HCT116 (cell line): ENCODE results near the gene AKR7A2. TPM values are rescaled to one million over a fixed set of nuclear protein-coding genes. Genes with fewer than 3 reads are reported as not detected.

Experiments
- ATAC-seq: fragments of 200-7000 bp; cut with Tn5 transposase; 2 replicates; pipeline ENCODE4 v1.9.1; 2020; ENCODE audit warnings: mild to moderate bottlenecking, moderate library complexity
- BruUV-seq: library from RNA; stranded (reverse); fragments of 400-500 nt; replicated peaks from 2 replicates; lab custom pipeline; 2021; lab: Mats Ljungman, UMichigan
- CTCF ChIA-PET: fragments of 300-600 bp; sonication (Branson Sonifier 250); formaldehyde crosslinking; loops from one replicate; lab custom pipeline; 2021; ENCODE audit warnings: antibody characterized with exemption; lab: Charles Lee
- POLR2A ChIA-PET: fragments of 300-600, 350-600 bp; sonication (Branson Sonifier 250); formaldehyde crosslinking; loops from one replicate; lab custom pipeline; 2021; ENCODE audit warnings: antibody characterized with exemption; lab: Charles Lee
- RAD21 ChIA-PET, 2 experiments: fragments of 300-600 bp; sonication (Branson Sonifier 250); formaldehyde crosslinking; loops; one replicate each; lab custom pipeline; 2023; ENCODE audit warnings: low total read pairs in 2 of 2; ENCODE audit not compliant: uncharacterized antibody in 2 of 2, unreplicated experiment in 2 of 2, low non-redundant PET in 1 of 2; lab: Charles Lee
- DNase-seq: peaks from one replicate; pipeline ENCODE4 v3.0.0-alpha.2; 2010; ENCODE audit warnings: low read depth, low spot score
- H2AFZ ChIP-seq: fragments of 200-600 bp; shearing (Covaris generic), sonication (generic); 2 replicates; pipeline ENCODE4 v1.6.1; 2017; ENCODE audit warnings: low read depth, mixed run types, mixed read lengths, antibody characterized with exemption, low read length; ENCODE audit not compliant: poor library complexity, severe bottlenecking
- H3K27ac ChIP-seq: 2 replicates; pipeline ENCODE4 v1.5.1; 2012; ENCODE audit warnings: low read depth, low read length
- H3K27me3 ChIP-seq: fragments of 200-600 bp; sonication (generic); 2 replicates; pipeline ENCODE4 v1.6.1; 2016; ENCODE audit warnings: mixed run types, low read length, mixed read lengths; ENCODE audit not compliant: insufficient read depth
- H3K36me3 ChIP-seq, 2 experiments: fragments of 200-500 bp in 1 of 2; fragments of 200-600 bp in 1 of 2; sonication (Bioruptor generic) in 1 of 2; sonication (generic) in 1 of 2; 2 replicates each; pipeline versions ENCODE4 v1.5.1 to v1.6.1; 2014 to 2016; ENCODE audit warnings: low read length in 2 of 2, inconsistent platforms in 1 of 2, mixed read lengths in 1 of 2, mixed run types in 1 of 2; ENCODE audit not compliant: insufficient read depth in 2 of 2, control insufficient read depth in 1 of 2
- H3K4me1 ChIP-seq, 2 experiments: fragments of 200-600 bp in 1 of 2; sonication (generic) in 1 of 2; 2 replicates each; pipeline versions ENCODE4 v1.5.1 to v1.6.1; 2012 to 2017; ENCODE audit warnings: low read length in 2 of 2, inconsistent platforms in 1 of 2, mild to moderate bottlenecking in 1 of 2, mixed read lengths in 1 of 2, mixed run types in 1 of 2, moderate library complexity in 1 of 2; ENCODE audit not compliant: insufficient read depth in 2 of 2, control insufficient read depth in 1 of 2
- H3K4me2 ChIP-seq: fragments of 200-600 bp; sonication (generic); 2 replicates; pipeline ENCODE4 v1.6.1; 2017; ENCODE audit warnings: mixed run types, low read length, mixed read lengths
- H3K4me3 ChIP-seq, 2 experiments: fragments of 200-600 bp in 1 of 2; sonication (generic) in 1 of 2; replicated peaks in 1 of 2; 2 replicates each; pipeline ENCODE4 v1.5.1; 2011 to 2016; ENCODE audit warnings: low read length in 2 of 2, control low read depth in 1 of 2, low read depth in 1 of 2, mild to moderate bottlenecking in 1 of 2, mixed read lengths in 1 of 2, mixed run types in 1 of 2
- H3K79me2 ChIP-seq: fragments of 200-600 bp; sonication (generic); 2 replicates; pipeline ENCODE4 v1.6.1; 2017; ENCODE audit warnings: mild to moderate bottlenecking, mixed run types, low read length, moderate library complexity, mixed read lengths; ENCODE audit not compliant: insufficient read depth
- H3K9ac ChIP-seq: fragments of 200-600 bp; sonication (generic); 2 replicates; pipeline ENCODE4 v1.6.1; 2016; ENCODE audit warnings: low read length, mixed read lengths
- H3K9me2 ChIP-seq: fragments of 200-600 bp; sonication (generic), shearing (Covaris generic); 2 replicates; pipeline ENCODE4 v1.6.1; 2017; ENCODE audit warnings: mixed run types, mild to moderate bottlenecking, moderate library complexity; ENCODE audit not compliant: insufficient read depth
- H3K9me3 ChIP-seq, 2 experiments: fragments of 200-500 bp in 1 of 2; fragments of 200-600 bp in 1 of 2; sonication (Bioruptor generic) in 1 of 2; sonication (generic) in 1 of 2; 2 replicates each; pipeline ENCODE4 v1.6.1; 2014 to 2017; ENCODE audit warnings: low read length in 2 of 2, mixed read lengths in 2 of 2, inconsistent platforms in 1 of 2, low read depth in 1 of 2, mild to moderate bottlenecking in 1 of 2, mixed run types in 1 of 2, moderate library complexity in 1 of 2; ENCODE audit not compliant: control insufficient read depth in 1 of 2, insufficient read depth in 1 of 2
- H4K20me1 ChIP-seq: fragments of 200-600 bp; sonication (generic), shearing (Covaris generic); 2 replicates; pipeline ENCODE4 v1.6.1; 2017; ENCODE audit warnings: mixed run types, mild to moderate bottlenecking, moderate library complexity; ENCODE audit not compliant: insufficient read depth
- CEBPB ChIP-seq: IDR thresholded peaks from 2 replicates; pipeline ENCODE4 v1.6.1; 2012; ENCODE audit warnings: low read depth
- EGR1 ChIP-seq: IDR thresholded peaks from 2 replicates; pipeline ENCODE4 v1.6.1; 2012; ENCODE audit warnings: low read depth
- EZH2 ChIP-seq: fragments of 200-600 bp; sonication (generic); IDR thresholded peaks from 2 replicates; pipeline ENCODE4 v1.6.1; 2017; ENCODE audit warnings: antibody characterized with exemption, mixed run types
- EZH2phosphoT487 ChIP-seq: fragments of 200-600 bp; IDR thresholded peaks from 2 replicates; pipeline ENCODE4 v1.6.1; 2018; ENCODE audit warnings: antibody characterized with exemption, borderline replicate concordance
- FOSL1 ChIP-seq: IDR thresholded peaks from 2 replicates; pipeline ENCODE4 v1.6.1; 2012; ENCODE audit warnings: low read depth
- JUND ChIP-seq: IDR thresholded peaks from 2 replicates; pipeline ENCODE4 v1.6.1; 2012
- POLR2A ChIP-seq: IDR thresholded peaks from 2 replicates; pipeline ENCODE4 v1.7.0; 2011; ENCODE audit warnings: borderline replicate concordance; ENCODE audit not compliant: insufficient read depth, insufficient read length; ENCODE audit errors: extremely low read depth
- RAD21 ChIP-seq: IDR thresholded peaks from 2 replicates; pipeline ENCODE4 v1.6.1; 2012; ENCODE audit warnings: low read depth, mild to moderate bottlenecking
- TCF7L2 ChIP-seq: IDR thresholded peaks from 2 replicates; pipeline ENCODE4 v1.7.0; 2011; ENCODE audit warnings: borderline replicate concordance, inconsistent platforms; ENCODE audit not compliant: insufficient read depth, insufficient read length; ENCODE audit errors: extremely low read depth
- ZNF274 ChIP-seq: fragments of 200-500 bp; sonication (Bioruptor generic); IDR thresholded peaks from 2 replicates; pipeline ENCODE4 v1.6.1; 2014; ENCODE audit warnings: mild to moderate bottlenecking, low read depth, low read length, inconsistent platforms
- intact Hi-C: fragments of 100-400 bp; cut with micrococcal nuclease; formaldehyde crosslinking; loops from 2 replicates; pipeline ENCODE4 v1.10.0; 2022
- total RNA-seq: library from RNA; stranded (reverse); gene quantifications from one replicate; pipeline ENCODE4 v1.2.1, GENCODE V29; 2021; ENCODE audit not compliant: unreplicated experiment

Gene AKR7A2
- total RNA-seq, 1 experiment from 2014 or later = 90.8 TPM

DNA sequence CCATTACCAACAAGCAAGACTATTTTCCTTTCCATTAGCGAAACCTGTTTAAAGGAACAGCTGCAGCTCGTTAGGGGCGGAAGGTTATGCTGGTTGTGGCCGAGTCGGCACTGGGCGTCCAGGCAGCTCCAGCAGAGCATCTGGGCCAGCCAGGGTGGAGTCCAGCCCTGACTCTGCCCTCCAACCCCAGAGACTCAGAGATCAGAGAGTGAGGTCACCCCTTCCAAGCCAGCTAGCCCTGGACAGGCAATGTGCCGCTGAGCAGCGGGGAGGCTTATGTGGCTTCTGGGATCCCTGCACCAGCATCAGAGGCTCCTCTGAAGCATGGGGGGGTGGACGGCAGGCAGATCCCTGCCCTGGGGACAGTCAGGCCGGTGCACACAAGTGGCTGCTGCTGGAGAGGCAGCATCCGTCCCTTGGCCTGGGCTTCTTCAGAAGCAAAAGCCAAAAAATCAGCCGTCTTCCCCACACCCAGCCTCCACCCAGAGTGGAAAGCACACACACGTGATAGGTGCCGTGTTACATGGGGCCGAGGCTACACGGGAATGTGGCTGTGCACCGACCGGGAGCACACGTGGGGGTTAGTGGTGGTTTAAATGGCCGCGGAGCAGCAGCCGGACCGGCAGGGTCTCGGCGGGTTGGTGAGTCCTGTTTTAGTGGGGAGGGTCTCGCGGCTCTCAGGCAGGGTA is 30.3 kb upstream of the AKR7A2 start:
- Histone ChIP-seq H3K9ac (no peak overlapping the region), H3K9me3 (no peaks in the 10 kb centered on the region), H3K27ac (no peak overlapping the region), H3K9me2 (no peaks in the 10 kb centered on the region)
- CTCF ChIA-PET = interaction anchor here (0.8 to 1.6 kb wide), 3 partner anchors 309 to 319 kb away, joined by 3 to 6 read pairs (median 3); no protein-coding TSS in a partner anchor
- RAD21 ChIA-PET = no interaction called here
- DNase-seq = no peak
- TF ChIP-seq EZH2 = no peak
- TF ChIP-seq TCF7L2 = no peak
- no peak for TF ChIP-seq FOSL1
- no peak for TF ChIP-seq POLR2A
- TF ChIP-seq CEBPB = no peak
- no peak for TF ChIP-seq JUND
- no peak for TF ChIP-seq RAD21
- no peak for TF ChIP-seq EGR1
- TF ChIP-seq EZH2phosphoT487 = no peak
- TF ChIP-seq ZNF274 = no peak
- TF ChIP-seq, all 23 proteins: peak for 0
- Histone ChIP-seq H3K4me1 (peaks cover 17 to 22% of the 10 kb centered on the region in 2 experiments), H3K36me3 (no peaks in the 10 kb centered on the region; a peak in 1 of 4 replicates), H3K27me3 (no peaks in the 10 kb centered on the region), H2AFZ (no peak overlapping the region), H3K79me2 (no peaks in the 10 kb centered on the region), H4K20me1 (no peaks in the 10 kb centered on the region), H3K4me2 (no peak overlapping the region), H3K4me3 (no peak overlapping the region)
- intact Hi-C loops = loop anchor here (5.0 kb wide), 1 partner anchor 145 kb away; the partner anchor contains the start of gene CAPZB
- no TSS peak for BruUV-seq
- POLR2A ChIA-PET = no interaction called here
- no peak for ATAC-seq
